Stimulated activated CD4-positive, alpha-beta T cell treated with anti-CD3 and anti-CD28 coated beads, Interleukin-12 subunit alpha, Interleukin-12 subunit beta, amount 100 ng/mL, for 48 hours (primary cell): ENCODE results near the gene UBE2H.
"Not testable (repeated sequence)": the region's sequence is repeated elsewhere in the genome, so short reads cannot be mapped to it uniquely, and the experiment has no call there.

Experiments used
- DNase-seq, 3 donors: peaks; one replicate each; pipeline ENCODE4 v3.0.0-alpha.2; 2020; ENCODE audit warnings: low read depth in 2 of 3, low spot score in 1 of 3

UBE2H gene

DNA sequence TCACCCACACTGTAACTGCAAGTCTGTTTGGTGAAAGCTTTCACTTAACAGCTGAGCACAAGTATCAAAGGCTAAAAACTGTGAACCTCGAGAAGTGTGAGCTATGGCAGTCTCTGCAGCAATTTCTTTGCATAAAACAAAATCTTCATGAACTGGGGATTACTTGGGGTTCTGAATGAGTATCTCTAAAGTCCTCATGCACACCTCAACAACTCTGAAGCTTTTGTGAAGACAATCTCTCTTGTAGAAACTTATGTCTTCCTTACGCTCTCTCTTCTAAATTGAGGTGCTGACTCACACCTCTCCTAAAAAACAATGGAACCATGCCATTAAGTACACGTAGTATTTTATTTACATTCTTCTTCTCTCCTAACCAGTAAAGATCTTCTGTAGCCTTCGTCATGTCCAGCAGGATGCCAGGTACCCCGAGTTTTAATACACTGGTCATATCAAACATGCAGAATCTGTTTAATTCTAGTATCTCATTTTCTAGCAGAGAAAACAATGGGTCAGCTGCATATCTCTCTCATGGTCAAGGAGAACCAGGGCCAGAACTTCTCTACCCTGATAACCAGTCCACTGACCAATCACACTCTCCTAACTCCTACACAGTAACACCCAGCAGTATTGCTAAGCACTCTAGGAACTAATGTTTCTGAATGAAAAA is 76.9 kb downstream of the UBE2H start:
- DNase-seq, result no peak

GRCh38 chr7:129875160-129875559 is 77.6 kb downstream of the UBE2H start:
- DNase-seq, result no peak

DNA sequence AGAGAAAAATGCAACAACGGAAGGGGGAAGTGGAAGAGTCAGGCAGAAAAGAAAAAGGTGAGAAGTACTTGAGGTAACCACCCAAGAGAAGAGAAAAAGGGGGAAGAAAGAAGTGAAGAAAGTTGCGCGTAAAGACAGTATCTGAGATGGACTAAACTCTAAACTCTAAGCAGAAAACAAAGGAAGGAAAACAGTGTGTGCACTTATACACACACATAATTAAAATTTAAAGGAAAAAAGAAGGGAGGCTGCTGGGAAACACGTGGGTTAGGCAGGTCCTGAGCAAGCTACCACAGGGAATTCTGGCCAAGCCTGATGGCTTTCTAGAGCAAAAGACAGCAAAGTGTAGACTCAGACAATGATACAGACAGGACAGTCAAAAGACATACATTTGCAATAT is 78.0 kb downstream of the UBE2H start:
- no peak for DNase-seq

GRCh38 chr7:129872054-129872453 is 80.7 kb downstream of the UBE2H start:
- DNase-seq, result peak; percentile 4 to 17 (median 5)

GRCh38 chr7:129870668-129871067 is 82.1 kb downstream of the UBE2H start:
- DNase-seq, result no peak

DNA sequence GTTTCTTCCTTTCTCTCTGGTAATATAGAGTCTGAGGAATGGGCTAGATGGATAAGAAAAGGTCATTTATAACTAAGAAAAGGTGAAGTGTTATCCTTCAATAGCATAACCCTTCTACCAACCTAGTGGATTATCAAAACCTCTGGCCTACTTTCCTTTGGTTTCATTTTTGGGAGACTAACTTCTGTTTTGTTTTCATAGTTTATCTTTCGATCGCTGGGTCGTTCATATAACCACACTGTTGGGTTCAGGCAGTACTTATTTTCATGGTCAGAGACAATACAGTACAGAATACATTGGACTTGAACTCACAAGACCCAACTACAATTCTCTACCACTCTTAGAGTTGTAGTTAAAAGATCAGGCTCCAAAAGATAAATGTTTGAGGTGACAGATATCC is 86.5 kb downstream of the UBE2H start:
- no peak for DNase-seq

DNA sequence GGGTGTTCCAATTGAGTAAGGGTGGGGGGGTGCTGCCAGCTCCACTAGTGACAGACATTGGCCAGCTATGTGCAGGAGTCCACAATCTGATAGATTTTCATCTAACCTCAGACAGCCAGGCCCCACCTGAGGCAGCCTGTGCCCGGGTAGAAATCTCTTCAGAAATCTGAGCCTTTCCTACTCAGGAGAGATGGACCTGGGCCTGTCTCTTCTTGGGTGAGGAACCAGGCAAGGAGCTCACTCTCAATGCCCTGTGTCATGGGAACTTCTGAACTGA is 86.9 kb downstream of the UBE2H start:
- DNase-seq, result no peak

DNA sequence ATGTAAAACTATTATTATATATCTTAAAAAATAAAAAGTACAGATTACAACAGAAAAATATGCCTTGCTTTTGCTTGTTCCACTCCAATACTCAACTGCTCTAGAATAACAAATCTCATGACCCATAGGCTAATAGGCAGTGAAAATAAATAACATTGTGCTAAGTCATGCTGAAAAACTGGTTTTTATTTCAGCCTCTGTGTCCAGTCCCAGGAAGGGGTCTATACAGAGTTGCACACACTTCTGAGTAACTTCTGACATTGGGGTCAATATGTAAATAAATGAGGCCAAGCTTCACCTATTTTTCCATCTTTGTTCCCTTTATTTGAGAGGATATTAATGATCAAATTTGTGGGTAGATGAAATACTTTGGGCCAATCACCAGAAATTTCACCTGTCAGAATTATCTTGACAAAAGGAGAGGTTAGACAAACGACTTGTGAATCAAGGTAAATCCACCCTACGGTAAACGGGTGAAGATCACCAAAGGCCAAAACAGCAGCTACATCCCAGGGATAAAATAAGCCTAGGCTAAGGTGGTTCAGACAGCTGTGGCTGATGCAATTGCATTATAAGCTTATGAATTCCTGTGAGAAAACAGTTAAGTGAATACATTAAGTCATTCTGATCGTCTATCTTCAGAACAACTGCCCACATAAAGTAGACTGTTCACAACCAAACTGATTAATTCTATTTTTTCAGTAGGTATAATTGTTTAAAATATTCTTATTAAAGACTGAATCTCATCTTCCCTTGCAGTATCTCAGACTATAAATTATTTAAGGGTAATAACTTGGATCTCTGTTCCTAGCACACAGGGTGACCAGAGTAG is 87.5 kb downstream of the UBE2H start:
- DNase-seq, result no peak

DNA sequence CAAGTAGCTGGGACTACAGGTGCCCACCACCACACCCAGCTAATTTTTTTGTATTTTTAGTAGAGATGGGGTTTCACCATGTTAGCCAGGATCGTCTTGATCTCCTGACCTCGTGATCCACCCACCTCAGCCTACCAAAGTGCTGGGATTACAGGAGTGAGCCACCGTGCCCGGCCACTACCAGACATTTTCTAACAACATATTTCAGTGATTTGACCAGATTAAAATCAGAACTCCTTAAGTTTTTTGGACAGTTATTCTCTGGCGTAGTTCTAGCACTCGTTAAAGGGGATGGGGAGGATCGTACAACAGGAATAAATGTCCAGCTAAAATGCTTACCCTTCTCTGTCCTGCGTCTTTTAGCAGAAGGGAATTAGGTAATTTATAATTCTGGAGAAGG is 88.1 kb downstream of the UBE2H start:
- not testable (repeated sequence) for DNase-seq

DNA sequence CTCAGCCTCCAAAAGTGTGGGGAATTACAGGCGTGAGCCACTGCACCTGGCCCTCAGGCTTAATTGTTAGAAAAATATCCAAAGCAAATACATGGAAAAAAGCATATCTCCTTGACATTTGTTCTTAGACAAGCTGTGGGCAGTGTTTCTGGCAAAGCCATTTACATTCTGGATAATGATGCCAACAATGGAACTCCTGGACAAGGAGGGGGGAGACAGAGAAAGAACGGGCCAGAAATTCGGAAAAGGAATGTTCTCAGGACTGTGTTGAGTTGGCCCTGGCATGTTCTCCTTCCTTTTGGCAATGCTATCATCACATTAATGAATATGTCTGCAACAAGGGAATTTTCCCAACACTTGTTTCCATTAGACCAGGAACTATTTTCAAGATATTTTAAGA is 88.7 kb downstream of the UBE2H start:
- DNase-seq, result no peak

GRCh38 chr7:129862682-129863081 is 90.1 kb downstream of the UBE2H start:
- no peak for DNase-seq

GRCh38 chr7:129860784-129861183 is 92.0 kb downstream of the UBE2H start:
- DNase-seq, result not testable (repeated sequence)

- DNase-seq, result no peak
Measured at GRCh38 chr7:129859183-129859582, 93.6 kb downstream of the UBE2H start.

DNA sequence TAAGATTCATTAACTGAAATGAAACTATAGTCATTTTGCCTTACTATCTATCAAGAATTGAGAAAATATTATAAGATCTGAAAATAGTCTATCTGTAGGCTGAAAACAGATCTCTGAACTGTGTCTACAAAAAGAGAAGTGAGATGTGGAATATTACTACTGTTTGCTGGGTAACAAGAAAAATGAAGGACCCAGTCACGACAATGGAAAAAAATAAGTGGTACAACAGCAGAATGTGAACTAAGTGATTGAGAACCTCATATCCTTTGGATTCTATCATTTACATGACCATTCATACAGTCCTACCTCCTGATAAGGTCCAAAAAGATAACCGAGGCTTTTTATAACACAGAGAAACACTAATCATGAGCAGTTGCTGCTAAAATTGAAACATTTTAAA is 94.3 kb downstream of the UBE2H start:
- no peak for DNase-seq

DNA sequence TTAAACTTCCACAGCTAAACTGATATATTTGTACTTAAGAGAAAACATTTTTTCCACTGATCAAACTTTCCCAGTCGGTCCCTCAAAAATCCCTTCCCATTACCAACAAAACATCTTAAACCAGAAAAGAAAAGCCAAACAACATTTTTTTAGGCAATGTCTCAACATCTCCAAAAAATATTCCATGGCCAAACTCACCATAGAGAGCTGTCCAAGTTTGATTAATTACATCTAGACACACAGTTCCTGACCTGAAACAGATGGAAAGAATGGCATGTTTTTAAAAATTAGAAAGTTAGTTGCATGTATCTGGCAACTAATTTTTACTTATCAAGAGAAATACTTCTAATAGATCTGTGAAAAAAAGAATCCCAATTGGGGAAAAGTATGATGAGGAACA is 95.4 kb downstream of the UBE2H start:
- DNase-seq, result no peak

DNA sequence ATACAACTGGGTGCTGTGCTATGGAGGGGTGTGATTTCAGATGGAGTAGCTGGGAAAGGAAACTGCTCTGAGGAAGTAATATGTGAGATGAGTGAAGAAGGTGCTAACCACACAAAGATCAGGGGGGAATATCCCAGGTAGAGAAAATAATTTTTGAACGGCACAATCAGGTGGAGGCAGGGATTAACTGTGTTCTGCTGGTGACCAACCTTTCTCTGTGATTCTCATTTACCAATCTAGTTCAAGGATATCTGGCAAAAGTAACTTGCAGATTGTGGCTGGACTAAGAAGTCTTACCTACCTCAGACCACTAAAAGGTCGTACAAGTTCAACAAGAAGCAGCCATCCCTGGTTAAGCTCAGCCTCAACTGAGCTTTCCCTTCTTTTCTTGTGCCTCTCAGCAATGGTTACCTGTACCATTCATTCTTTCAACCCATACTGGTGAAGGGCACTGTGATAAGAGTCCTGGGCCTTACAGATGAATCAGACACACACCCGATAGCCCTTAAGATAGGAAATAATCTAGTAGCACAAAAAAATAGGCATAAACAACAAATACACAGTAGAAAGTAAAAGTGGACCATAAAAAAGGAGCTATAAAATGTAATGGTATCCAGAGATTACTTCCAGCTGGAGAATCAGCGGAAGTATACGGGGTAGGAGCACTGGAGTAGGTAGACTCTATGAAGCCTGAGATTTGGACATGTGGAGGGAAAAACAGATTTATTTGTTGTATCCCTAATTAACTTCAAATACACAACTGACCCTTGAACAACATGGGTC is 96.6 kb downstream of the UBE2H start:
- no peak for DNase-seq

GRCh38 chr7:129855234-129855673 is 97.5 kb downstream of the UBE2H start:
- no peak for DNase-seq

DNA sequence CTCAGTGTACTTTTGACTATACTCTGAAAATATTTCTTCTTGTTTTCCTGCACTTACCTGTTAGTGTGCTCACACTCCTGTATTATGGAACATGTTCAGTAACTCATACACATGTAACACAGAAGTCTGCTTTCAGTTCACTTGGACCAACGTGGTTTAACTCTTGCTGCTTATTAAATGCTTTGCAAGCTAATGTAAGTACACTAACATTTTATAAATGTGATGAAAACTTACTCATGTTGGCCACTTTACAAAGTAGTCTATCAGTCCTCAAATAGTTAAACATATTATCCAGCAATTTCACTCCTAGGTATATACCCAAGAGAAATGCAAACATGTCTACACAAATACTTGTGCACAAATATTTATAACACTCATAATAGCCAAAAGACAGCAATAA is 98.4 kb downstream of the UBE2H start:
- DNase-seq, result no peak

DNA sequence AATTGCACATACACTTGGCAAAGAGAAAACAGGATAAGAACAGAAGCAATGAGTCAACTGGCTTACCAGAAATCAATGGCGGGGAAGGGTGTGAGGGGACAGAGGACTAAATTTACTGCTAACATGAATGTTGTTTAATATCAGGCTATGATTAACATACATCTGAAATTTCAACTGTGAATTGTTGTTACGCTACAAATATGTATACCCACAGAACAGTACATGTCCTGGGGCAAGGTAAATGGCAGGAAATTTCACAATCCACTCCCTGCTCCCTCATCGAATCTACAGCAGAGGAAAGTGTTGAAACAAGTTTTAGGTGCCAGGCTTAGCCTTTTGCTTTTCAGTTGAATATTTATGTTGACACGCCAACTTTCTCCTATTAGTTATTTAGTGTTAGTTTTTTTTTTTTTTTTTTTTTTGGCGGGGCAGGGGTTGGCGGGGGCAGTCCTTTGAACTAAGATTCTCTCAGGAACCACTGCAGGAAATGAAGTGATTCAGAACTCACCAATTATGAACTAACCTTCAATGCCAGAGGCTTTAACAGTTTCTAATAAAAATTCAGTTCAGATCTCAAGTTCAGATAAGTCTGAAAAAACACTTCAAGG is 99.0 kb downstream of the UBE2H start:
- DNase-seq, result no peak

- no peak for DNase-seq
Measured at GRCh38 chr7:129851809-129852208, 101.0 kb downstream of the UBE2H start.

GRCh38 chr7:129851174-129851573 is 101.6 kb downstream of the UBE2H start:
- DNase-seq, result no peak

- DNase-seq, result no peak
Measured at GRCh38 chr7:129848436-129848835, 104.3 kb downstream of the UBE2H start.
